HepG2 (cell line): ENCODE results near the gene PMM2. TPM values are rescaled to one million over a fixed set of nuclear protein-coding genes. Genes with fewer than 3 reads are reported as not detected.

ENCODE experiments used
- AHDC1 ChIP-seq: sonication (generic); formaldehyde crosslinking; IDR thresholded peaks from 2 replicates; pipeline ENCODE4 v1.5.1; 2020; ENCODE audit warnings: mild to moderate bottlenecking, missing genetic modification reagents, borderline replicate concordance
- DR1 ChIP-seq: sonication (generic); formaldehyde crosslinking; IDR thresholded peaks from 2 replicates; pipeline ENCODE4 v1.8.0; 2021; ENCODE audit warnings: mild to moderate bottlenecking, missing genetic modification reagents, inconsistent platforms
- FOXA3 ChIP-seq: IDR thresholded peaks from 2 replicates; pipeline ENCODE4 v1.6.1; 2016; ENCODE audit warnings: missing genetic modification reagents, missing compliant biosample characterization
- NFAT5 ChIP-seq: sonication (generic); formaldehyde crosslinking; IDR thresholded peaks from 2 replicates; pipeline ENCODE4 v1.4.0; 2020; ENCODE audit warnings: missing genetic modification reagents
- NRL ChIP-seq: sonication (generic); formaldehyde crosslinking; IDR thresholded peaks from 2 replicates; pipeline ENCODE4 v1.5.0; 2020; ENCODE audit warnings: missing genetic modification reagents, mild to moderate bottlenecking, moderate library complexity, borderline replicate concordance
- PATZ1 ChIP-seq: sonication (generic); formaldehyde crosslinking; IDR thresholded peaks from 2 replicates; pipeline ENCODE4 v1.4.0; 2020; ENCODE audit warnings: missing genetic modification reagents
- RBM39 ChIP-seq: fragments of 200-400 bp; formaldehyde crosslinking; IDR thresholded peaks from one replicate; pipeline ENCODE4 v1.6.1; 2018; ENCODE audit warnings: antibody characterized with exemption, mild to moderate bottlenecking, low read depth, low read length; ENCODE audit not compliant: poor library complexity, severe bottlenecking
- RNF2 ChIP-seq: fragments of 450-650 bp; conservative IDR thresholded peaks from 2 replicates; pipeline ENCODE4 v1.6.1; 2016; ENCODE audit warnings: low read depth
- STAT5B ChIP-seq: sonication (generic); formaldehyde crosslinking; IDR thresholded peaks from 2 replicates; pipeline ENCODE4 v1.4.0; 2020; ENCODE audit warnings: missing genetic modification reagents
- THAP11 ChIP-seq: IDR thresholded peaks from 2 replicates; pipeline ENCODE4 v1.6.1; 2016; ENCODE audit warnings: missing biosample characterization, missing genetic modification reagents
- THRA ChIP-seq: sonication (generic); formaldehyde crosslinking; IDR thresholded peaks from 2 replicates; pipeline ENCODE4 v1.4.0; 2020; ENCODE audit warnings: missing genetic modification reagents, borderline replicate concordance
- ZNF20 ChIP-seq: sonication (generic); formaldehyde crosslinking; IDR thresholded peaks from 2 replicates; pipeline ENCODE4 v1.4.0; 2020; ENCODE audit warnings: mild to moderate bottlenecking, moderate library complexity, missing genetic modification reagents
- ZNF343 ChIP-seq: sonication (generic); formaldehyde crosslinking; IDR thresholded peaks from 2 replicates; pipeline ENCODE4 v1.4.0; 2020; ENCODE audit warnings: mild to moderate bottlenecking, missing genetic modification reagents
- ZNF367 ChIP-seq: sonication (generic); formaldehyde crosslinking; IDR thresholded peaks from 2 replicates; pipeline ENCODE4 v1.4.0; 2020; ENCODE audit warnings: missing genetic modification reagents, borderline replicate concordance
- polyA plus RNA-seq, 8 experiments: library from polyadenylated mRNA; depleted of rRNA in 3 of 8; stranded (reverse) in 7 of 8; unstranded in 1 of 8; fragments of >200 nt; fragmentation: Illumina TruSeq in 4 of 8; extraction: Trizol in 4 of 8; gene quantifications; 2 replicates each; pipeline versions ENCODE4 v1.2.1 to v1.2.3, GENCODE V29; 2011 to 2016; ENCODE audit warnings: low read depth in 4 of 8, missing spikeins in 1 of 8, mixed read lengths in 1 of 8; ENCODE audit not compliant: insufficient read depth in 1 of 8
- total RNA-seq, 5 experiments: library from RNA; depleted of rRNA; stranded (reverse); fragments of >200 nt; fragmentation: Illumina TruSeq; extraction: Trizol; gene quantifications; 2 replicates each; pipeline ENCODE4 v1.2.3, GENCODE V29; 2016; ENCODE audit warnings: low read depth in 1 of 5

PMM2 gene
- total and polyA plus RNA-seq, 2 of the 13 experiments (the other 11 are each of a cell fraction or from before 2014, with no cell fraction given): 52.2 to 93.7 TPM

- TF ChIP-seq PATZ1 (CRISPR knock-in tag) (peak; percentile 94), ZNF343 (CRISPR knock-in tag) (no peak), RNF2 (no peak), ZNF367 (CRISPR knock-in tag) (no peak), STAT5B (CRISPR knock-in tag) (no peak), AHDC1 (CRISPR knock-in tag) (no peak), ZNF20 (no peak), DR1 (no peak), THAP11 (CRISPR knock-in tag) (no peak), FOXA3 (CRISPR knock-in tag) (no peak), NFAT5 (peak; percentile 63), NRL (CRISPR knock-in tag) (no peak), THRA (CRISPR knock-in tag) (no peak), RBM39 (peak; percentile 19)
Observed at GRCh38 chr16:8864480-8865110, 67.0 kb downstream of the PMM2 start (continued).
